ENCODE measurements around the gene CXCR4.
"Not testable (repeated sequence)": the region's sequence is repeated elsewhere in the genome, so short reads cannot be mapped to it uniquely, and the experiment has no call there.

DNA sequence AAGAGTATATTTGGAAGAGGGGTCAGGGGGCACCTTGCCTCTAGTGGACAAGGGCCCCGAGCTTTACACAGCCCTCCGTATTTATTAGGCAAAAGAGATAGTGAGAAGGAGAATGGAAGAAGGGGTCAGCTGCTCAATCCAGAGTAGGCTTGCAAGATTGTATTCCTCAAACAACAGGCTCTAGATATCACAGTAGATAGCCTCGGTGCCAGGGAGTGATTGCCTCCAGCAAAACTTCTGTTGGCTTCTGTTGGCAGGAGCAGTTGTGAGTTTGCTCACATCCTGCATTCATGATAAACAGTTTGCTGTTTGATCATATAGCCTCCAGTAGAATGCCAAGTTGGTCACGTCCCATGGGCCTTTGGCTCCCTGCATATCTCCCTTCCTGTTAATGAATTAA, 46.1 kb downstream of the CXCR4 start:
- TF ChIP-seq, protein P1, sequence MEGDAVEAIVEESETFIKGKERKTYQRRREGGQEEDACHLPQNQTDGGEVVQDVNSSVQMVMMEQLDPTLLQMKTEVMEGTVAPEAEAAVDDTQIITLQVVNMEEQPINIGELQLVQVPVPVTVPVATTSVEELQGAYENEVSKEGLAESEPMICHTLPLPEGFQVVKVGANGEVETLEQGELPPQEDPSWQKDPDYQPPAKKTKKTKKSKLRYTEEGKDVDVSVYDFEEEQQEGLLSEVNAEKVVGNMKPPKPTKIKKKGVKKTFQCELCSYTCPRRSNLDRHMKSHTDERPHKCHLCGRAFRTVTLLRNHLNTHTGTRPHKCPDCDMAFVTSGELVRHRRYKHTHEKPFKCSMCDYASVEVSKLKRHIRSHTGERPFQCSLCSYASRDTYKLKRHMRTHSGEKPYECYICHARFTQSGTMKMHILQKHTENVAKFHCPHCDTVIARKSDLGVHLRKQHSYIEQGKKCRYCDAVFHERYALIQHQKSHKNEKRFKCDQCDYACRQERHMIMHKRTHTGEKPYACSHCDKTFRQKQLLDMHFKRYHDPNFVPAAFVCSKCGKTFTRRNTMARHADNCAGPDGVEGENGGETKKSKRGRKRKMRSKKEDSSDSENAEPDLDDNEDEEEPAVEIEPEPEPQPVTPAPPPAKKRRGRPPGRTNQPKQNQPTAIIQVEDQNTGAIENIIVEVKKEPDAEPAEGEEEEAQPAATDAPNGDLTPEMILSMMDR (conservative IDR thresholded peaks at IDR 0.05; ENCODE audit: low read depth, low read length) = not testable (repeated sequence)
- not testable (repeated sequence) for TF ChIP-seq EZH2 (IDR thresholded peaks at IDR 0.05; ENCODE audit: borderline replicate concordance, low read depth, low read length, poor library complexity, severe bottlenecking)

Data from A673 (cell line).